ENCODE measurements around the gene GPR65. TPM values are rescaled to one million over a fixed set of nuclear protein-coding genes. Genes with fewer than 3 reads are reported as not detected.
A peak's percentile ranks its signal among the peaks of the same experiment; 100 is the strongest.

GPR65 gene
- total and polyA plus RNA-seq, 10 of the 15 experiments (the other 5 are each of a cell fraction or from before 2014, with no cell fraction given): 4.4 to 14.7 (median 9.4) TPM

- TF ChIP-seq SMAD5 (IDR thresholded peaks at IDR 0.05; ENCODE audit: low read depth) (0 out of 2 replicates have a peak, but pooled peaks have one; percentile 35), PML (IDR thresholded peaks at IDR 0.05; ENCODE audit: low read length) (0 out of 2 replicates have a peak, but pooled peaks have one; percentile 61), POLR2A (IDR thresholded peaks at IDR 0.05; ENCODE audit: low read depth, low read length) (peak; percentile 57)
Measured at GRCh38 chr14:88005050-88005481, at the start of gene GPR65 (continued).

GRCh38 chr14:87955501-87955900 is 49.4 kb upstream of the GPR65 start:
- Histone ChIP-seq H3K4me3 (no peak overlapping the region), H3K27me3 (replicated peaks in 1 of 2; ENCODE audit: control insufficient read depth in 2 of 2, insufficient read depth in 2 of 2, low read length in 1 of 2) (no peaks in the 10 kb centered on the region), H3K9me3 (replicated peaks; ENCODE audit: control insufficient read depth, insufficient read depth, low read length) (no peaks in the 10 kb centered on the region; the same call in 2 of the 3 replicates), H3K4me1 (ENCODE audit: control insufficient read depth, insufficient read depth, low read length) (peaks cover 4% of the 10 kb centered on the region), H3K36me3 (ENCODE audit: control insufficient read depth in 2 of 2, insufficient read depth in 2 of 2, low read length in 1 of 2) (no peaks in the 10 kb centered on the region), H4K20me1 (ENCODE audit: control insufficient read depth, insufficient read depth) (no peaks in the 10 kb centered on the region), H3K4me2 (ENCODE audit: control insufficient read depth, insufficient read depth) (no peak overlapping the region), H3K27ac (ENCODE audit: control insufficient read depth, insufficient read depth) (no peak overlapping the region), H3K79me2 (ENCODE audit: control insufficient read depth, insufficient read depth, low read length) (no peaks in the 10 kb centered on the region), H2AFZ (ENCODE audit: control insufficient read depth, low read depth, low read length) (no peak overlapping the region), H3K9ac (ENCODE audit: control insufficient read depth, insufficient read depth, low read length) (no peak overlapping the region)
- DNase-seq (ENCODE audit: low read depth, low spot score) (no peak), ATAC-seq (no peak), FAIRE-seq (no peak)
- intact Hi-C loops (cut with micrococcal nuclease; ENCODE audit: unreplicated experiment) (no loop called here), in situ Hi-C loops (cut with MboI) (no loop called here)
- WGBS (ENCODE audit: insufficient coverage, insufficient replicate concordance, low lambda C conversion rate, missing lambda C conversion rate): 77% methylated on average over 6 of the region's 6 CpGs
- TF ChIP-seq E4F1 (IDR thresholded peaks at IDR 0.05; ENCODE audit: borderline replicate concordance, partially characterized antibody): no peak
- TF ChIP-seq RB1 (IDR thresholded peaks at IDR 0.05; ENCODE audit: borderline replicate concordance): no peak
- no peak for TF ChIP-seq DPF2 (IDR thresholded peaks at IDR 0.05)
- no peak for TF ChIP-seq SPI1 (IDR thresholded peaks at IDR 0.05; ENCODE audit: borderline replicate concordance, insufficient read depth, low read depth, low read length)
- TF ChIP-seq ZBTB40 (IDR thresholded peaks at IDR 0.05; ENCODE audit: borderline replicate concordance): no peak
- no peak for TF ChIP-seq TAF1 (IDR thresholded peaks at IDR 0.05; ENCODE audit: borderline replicate concordance, low read depth, low read length)
- no peak for TF ChIP-seq E2F8 (IDR thresholded peaks at IDR 0.05; ENCODE audit: low read depth, partially characterized antibody)
- TF ChIP-seq BCL11A (IDR thresholded peaks at IDR 0.05; ENCODE audit: low read depth, low read length): no peak
- TF ChIP-seq ASH2L (IDR thresholded peaks at IDR 0.05; ENCODE audit: borderline replicate concordance, low read depth): no peak
- TF ChIP-seq ZSCAN29 (IDR thresholded peaks at IDR 0.05): no peak
- TF ChIP-seq ZNF207 (IDR thresholded peaks at IDR 0.05; ENCODE audit: borderline replicate concordance): no peak
- TF ChIP-seq SREBF2 (IDR thresholded peaks at IDR 0.05; ENCODE audit: low read length): no peak
- ChIA-PET POLR2A (interaction anchor here (0.7 kb wide), 1 partner anchor 196 kb away, joined by 3 read pairs; no protein-coding TSS in a partner anchor), CTCF (interaction anchor here (1.4 kb wide), 1 partner anchor 10 kb away, joined by 7 read pairs; no protein-coding TSS in a partner anchor), SMC1A (ENCODE audit: uncharacterized antibody, unreplicated experiment) (no interaction called here), RAD21 (ENCODE audit: unreplicated experiment) (interaction anchor here (1.0 kb wide), 1 partner anchor 32 kb away, joined by 3 read pairs; no protein-coding TSS in a partner anchor)
- no TSS peak for BruUV-seq (replicated peaks)

All from GM12878 (cell line).